GM18520 (cell line): ENCODE data around the gene FUT3.
"Not testable (repeated sequence)": the region's sequence is repeated elsewhere in the genome, so short reads cannot be mapped to it uniquely, and the experiment has no call there.

Source experiments
- ATAC-seq: cut with Tn5 transposase; IDR thresholded peaks from one replicate; pipeline ENCODE4 v1.9.1; 2021; ENCODE audit not compliant: unreplicated experiment

FUT3 gene

GRCh38 chr19:5882421-5882968 is 31.2 kb upstream of the FUT3 start:
- no peak for ATAC-seq

- no peak for ATAC-seq
These were observed 30.5 kb upstream of the FUT3 start for GRCh38 chr19:5881543-5882299.

- no peak for ATAC-seq
These were observed 29.4 kb upstream of the FUT3 start for GRCh38 chr19:5880604-5881078.

GRCh38 chr19:5880196-5880595 is 28.9 kb upstream of the FUT3 start:
- ATAC-seq, result no peak

GRCh38 chr19:5877882-5878281 is 26.6 kb upstream of the FUT3 start:
- ATAC-seq, result no peak

GRCh38 chr19:5877427-5877826 is 26.2 kb upstream of the FUT3 start:
- ATAC-seq, result no peak

GRCh38 chr19:5874496-5874895 is 23.2 kb upstream of the FUT3 start:
- not testable (repeated sequence) for ATAC-seq

- no peak for ATAC-seq
These were observed 22.5 kb upstream of the FUT3 start for GRCh38 chr19:5873617-5874199.

GRCh38 chr19:5870986-5871394 is 19.7 kb upstream of the FUT3 start:
- no peak for ATAC-seq

GRCh38 chr19:5867201-5868136 is 16.2 kb upstream of the FUT3 start:
- ATAC-seq, result no peak

GRCh38 chr19:5865772-5866171 is 14.5 kb upstream of the FUT3 start:
- no peak for ATAC-seq

GRCh38 chr19:5864725-5865486 is 13.7 kb upstream of the FUT3 start:
- ATAC-seq, result no peak

GRCh38 chr19:5864013-5864720 is 12.9 kb upstream of the FUT3 start:
- no peak for ATAC-seq

GRCh38 chr19:5863030-5863665 is 11.9 kb upstream of the FUT3 start:
- ATAC-seq, result no peak

GRCh38 chr19:5857203-5858081 is 6.2 kb upstream of the FUT3 start:
- ATAC-seq, result no peak

GRCh38 chr19:5855151-5855550 is 3.9 kb upstream of the FUT3 start:
- not testable (repeated sequence) for ATAC-seq

- not testable (repeated sequence) for ATAC-seq
These were observed 2.9 kb upstream of the FUT3 start for GRCh38 chr19:5854121-5854520.

- no peak for ATAC-seq
These were observed 431 bp downstream of the FUT3 start for GRCh38 chr19:5850743-5851293.
